ENCODE results near the gene SORCS2.

- TF ChIP-seq, protein P1, sequence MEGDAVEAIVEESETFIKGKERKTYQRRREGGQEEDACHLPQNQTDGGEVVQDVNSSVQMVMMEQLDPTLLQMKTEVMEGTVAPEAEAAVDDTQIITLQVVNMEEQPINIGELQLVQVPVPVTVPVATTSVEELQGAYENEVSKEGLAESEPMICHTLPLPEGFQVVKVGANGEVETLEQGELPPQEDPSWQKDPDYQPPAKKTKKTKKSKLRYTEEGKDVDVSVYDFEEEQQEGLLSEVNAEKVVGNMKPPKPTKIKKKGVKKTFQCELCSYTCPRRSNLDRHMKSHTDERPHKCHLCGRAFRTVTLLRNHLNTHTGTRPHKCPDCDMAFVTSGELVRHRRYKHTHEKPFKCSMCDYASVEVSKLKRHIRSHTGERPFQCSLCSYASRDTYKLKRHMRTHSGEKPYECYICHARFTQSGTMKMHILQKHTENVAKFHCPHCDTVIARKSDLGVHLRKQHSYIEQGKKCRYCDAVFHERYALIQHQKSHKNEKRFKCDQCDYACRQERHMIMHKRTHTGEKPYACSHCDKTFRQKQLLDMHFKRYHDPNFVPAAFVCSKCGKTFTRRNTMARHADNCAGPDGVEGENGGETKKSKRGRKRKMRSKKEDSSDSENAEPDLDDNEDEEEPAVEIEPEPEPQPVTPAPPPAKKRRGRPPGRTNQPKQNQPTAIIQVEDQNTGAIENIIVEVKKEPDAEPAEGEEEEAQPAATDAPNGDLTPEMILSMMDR (conservative IDR thresholded peaks at IDR 0.05; ENCODE audit: low read depth, low read length) = no peak
- TF ChIP-seq EZH2phosphoT487 (IDR thresholded peaks at IDR 0.05; ENCODE audit: borderline replicate concordance, low read length) (no peak), EZH2 (IDR thresholded peaks at IDR 0.05; ENCODE audit: low read length, unreplicated experiment) (no peak)
Observed at GRCh38 chr4:7657545-7658297, 465.4 kb downstream of the SORCS2 start.

All from PC-3 (cell line).